ENCODE results near the gene TADA3. TPM values are rescaled to one million over a fixed set of nuclear protein-coding genes. Genes with fewer than 3 reads are reported as not detected.

TADA3 gene
- total and polyA plus RNA-seq, 2 of the 4 experiments (the other 2 are of a cell fraction): 68.0 to 83.0 TPM

GRCh38 chr3:9785602-9786001 is 6.7 kb downstream of the TADA3 start:
- Histone ChIP-seq H3K27me3 (ENCODE audit: control insufficient read depth, insufficient read depth, low read length) (no peaks in the 10 kb centered on the region), H3K79me1 (ENCODE audit: low read depth in 1 of 2, low read length in 2 of 2) (peaks cover 13 to 14% of the 10 kb centered on the region in 2 experiments), H3K18ac (ENCODE audit: low read depth, low read length) (no peak overlapping the region), H2BK15ac (ENCODE audit: low read depth, low read length) (no peak overlapping the region), H3K36me3 (ENCODE audit: control insufficient read depth, insufficient read depth, low read length) (peaks cover 46% of the 10 kb centered on the region), H2AFZ (replicated peaks; ENCODE audit: low read length, poor library complexity) (no peak overlapping the region), H4K8ac (ENCODE audit: low read depth in 2 of 2, low read length in 2 of 2) (no peak overlapping the region), H3K27ac (ENCODE audit: insufficient read depth, low read length) (no peak overlapping the region), H3K4me1 (ENCODE audit: control insufficient read depth, insufficient read depth, low read length) (no peaks in the 10 kb centered on the region), H2BK120ac (ENCODE audit: low read depth, low read length) (no peak overlapping the region), H3K23ac (ENCODE audit: low read depth, low read length) (no peak overlapping the region), H4K5ac (ENCODE audit: low read depth, low read length) (no peak overlapping the region), H4K20me1 (ENCODE audit: insufficient read depth, low read length) (no peaks in the 10 kb centered on the region), H3K14ac (replicated peaks; ENCODE audit: low read depth, low read length) (no peak overlapping the region), H2BK20ac (ENCODE audit: low read depth, low read length) (no peak overlapping the region), H3K56ac (ENCODE audit: extremely low read depth, insufficient read depth, low read length) (no peak overlapping the region), H2AK5ac (ENCODE audit: low read depth, low read length) (no peak overlapping the region), H3K4ac (ENCODE audit: low read depth, low read length) (no peak overlapping the region), H4K91ac (ENCODE audit: insufficient read depth, low read depth, low read length) (no peak overlapping the region), H3K9ac (ENCODE audit: low read depth, low read length) (no peak overlapping the region), H3K9me3 (ENCODE audit: control insufficient read depth, insufficient read depth, low read length) (no peaks in the 10 kb centered on the region), H2AK9ac (replicated peaks; ENCODE audit: low read depth, low read length, poor library complexity) (no peak overlapping the region), H3K9me1 (ENCODE audit: insufficient read depth, low read length) (peaks cover 7% of the 10 kb centered on the region; the same call in 1 of the 2 replicates), H2BK5ac (ENCODE audit: low read depth, low read length, poor library complexity, severe bottlenecking) (no peak overlapping the region), H3K4me2 (ENCODE audit: low read depth, low read length) (no peak overlapping the region), H3K4me3 (ENCODE audit: insufficient read depth, low read depth, low read length) (no peak overlapping the region)
- dilution Hi-C loops (cut with HindIII; ENCODE audit: low sequenced_read_pairs, unreplicated experiment): no loop called here
- intact Hi-C loops (cut with micrococcal nuclease): no loop called here
- no peak for DNase-seq
- no peak for TF ChIP-seq NFE2L2 (IDR thresholded peaks at IDR 0.05; ENCODE audit: low read depth, low read length)
- no peak for TF ChIP-seq MXI1 (IDR thresholded peaks at IDR 0.05; ENCODE audit: borderline replicate concordance, low read depth, low read length)
- no peak for TF ChIP-seq SMC3 (IDR thresholded peaks at IDR 0.05; ENCODE audit: low read depth, low read length)
- TF ChIP-seq RAD21 (IDR thresholded peaks at IDR 0.05; ENCODE audit: low read length): no peak
- no peak for TF ChIP-seq RCOR1 (IDR thresholded peaks at IDR 0.05; ENCODE audit: insufficient replicate concordance, low read length)
- no peak for TF ChIP-seq RFX5 (IDR thresholded peaks at IDR 0.05; ENCODE audit: low read depth, low read length)
- TF ChIP-seq, protein P1, sequence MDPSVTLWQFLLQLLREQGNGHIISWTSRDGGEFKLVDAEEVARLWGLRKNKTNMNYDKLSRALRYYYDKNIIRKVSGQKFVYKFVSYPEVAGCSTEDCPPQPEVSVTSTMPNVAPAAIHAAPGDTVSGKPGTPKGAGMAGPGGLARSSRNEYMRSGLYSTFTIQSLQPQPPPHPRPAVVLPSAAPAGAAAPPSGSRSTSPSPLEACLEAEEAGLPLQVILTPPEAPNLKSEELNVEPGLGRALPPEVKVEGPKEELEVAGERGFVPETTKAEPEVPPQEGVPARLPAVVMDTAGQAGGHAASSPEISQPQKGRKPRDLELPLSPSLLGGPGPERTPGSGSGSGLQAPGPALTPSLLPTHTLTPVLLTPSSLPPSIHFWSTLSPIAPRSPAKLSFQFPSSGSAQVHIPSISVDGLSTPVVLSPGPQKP (IDR thresholded peaks at IDR 0.05; ENCODE audit: borderline replicate concordance, low read depth, low read length): no peak
- TF ChIP-seq MAFK (IDR thresholded peaks at IDR 0.05; ENCODE audit: low read depth, low read length): no peak
- TF ChIP-seq BHLHE40 (IDR thresholded peaks at IDR 0.05; ENCODE audit: low read depth, low read length): no peak
- TF ChIP-seq, protein P2, sequence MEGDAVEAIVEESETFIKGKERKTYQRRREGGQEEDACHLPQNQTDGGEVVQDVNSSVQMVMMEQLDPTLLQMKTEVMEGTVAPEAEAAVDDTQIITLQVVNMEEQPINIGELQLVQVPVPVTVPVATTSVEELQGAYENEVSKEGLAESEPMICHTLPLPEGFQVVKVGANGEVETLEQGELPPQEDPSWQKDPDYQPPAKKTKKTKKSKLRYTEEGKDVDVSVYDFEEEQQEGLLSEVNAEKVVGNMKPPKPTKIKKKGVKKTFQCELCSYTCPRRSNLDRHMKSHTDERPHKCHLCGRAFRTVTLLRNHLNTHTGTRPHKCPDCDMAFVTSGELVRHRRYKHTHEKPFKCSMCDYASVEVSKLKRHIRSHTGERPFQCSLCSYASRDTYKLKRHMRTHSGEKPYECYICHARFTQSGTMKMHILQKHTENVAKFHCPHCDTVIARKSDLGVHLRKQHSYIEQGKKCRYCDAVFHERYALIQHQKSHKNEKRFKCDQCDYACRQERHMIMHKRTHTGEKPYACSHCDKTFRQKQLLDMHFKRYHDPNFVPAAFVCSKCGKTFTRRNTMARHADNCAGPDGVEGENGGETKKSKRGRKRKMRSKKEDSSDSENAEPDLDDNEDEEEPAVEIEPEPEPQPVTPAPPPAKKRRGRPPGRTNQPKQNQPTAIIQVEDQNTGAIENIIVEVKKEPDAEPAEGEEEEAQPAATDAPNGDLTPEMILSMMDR (conservative IDR thresholded peaks at IDR 0.05; ENCODE audit: low read depth, low read length): no peak
- no peak for TF ChIP-seq FOS (IDR thresholded peaks at IDR 0.05; ENCODE audit: low read depth, low read length)
- TF ChIP-seq CEBPB (IDR thresholded peaks at IDR 0.05; ENCODE audit: low read depth, low read length): no peak
- no peak for TF ChIP-seq POLR2A (IDR thresholded peaks at IDR 0.05; ENCODE audit: low read depth, low read length)
- no peak for TF ChIP-seq CHD1 (IDR thresholded peaks at IDR 0.05; ENCODE audit: low read depth, low read length)
- ATAC-seq (ENCODE audit: low read depth): no peak
- ChIA-PET POLR2A (ENCODE audit: unreplicated experiment) (no interaction called here), CTCF (no interaction called here)
- no CpG with 5 or more reads among the region's 7 CpGs for WGBS, 2 experiments (ENCODE audit: extremely low coverage in 2 of 2, insufficient read length in 1 of 2)
- in situ Hi-C loops (cut with MboI; ENCODE audit: low sequenced_read_pairs): no loop called here
- no TSS peak for BruUV-seq (replicated peaks)

Measured in IMR-90 (cell line).